ENCODE data around the gene LPAR1.

The LPAR1 gene

DNA sequence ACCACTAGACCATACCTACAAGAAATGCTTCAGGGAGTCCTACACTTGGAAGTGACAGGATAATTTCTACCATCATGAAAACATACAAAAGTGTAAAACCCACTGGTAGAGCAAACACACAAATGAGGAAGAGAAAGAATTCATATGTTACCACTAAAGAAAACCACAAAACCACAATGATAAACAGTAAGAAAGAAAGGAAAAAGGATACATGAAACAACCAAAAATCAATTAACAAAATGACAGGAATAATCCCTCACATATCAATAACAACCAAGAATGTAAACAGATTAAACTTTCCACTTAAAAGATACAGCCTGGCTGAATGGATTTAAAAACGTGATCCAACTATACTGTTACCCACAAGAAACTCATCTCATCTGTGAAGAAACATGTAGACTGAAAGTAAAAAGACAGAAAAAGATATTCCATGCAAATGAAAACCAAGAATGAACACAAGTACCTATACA lies 83.4 kb downstream of the LPAR1 start:
- DNase-seq (ENCODE audit: low read depth in 2 of 2): no peak

DNA sequence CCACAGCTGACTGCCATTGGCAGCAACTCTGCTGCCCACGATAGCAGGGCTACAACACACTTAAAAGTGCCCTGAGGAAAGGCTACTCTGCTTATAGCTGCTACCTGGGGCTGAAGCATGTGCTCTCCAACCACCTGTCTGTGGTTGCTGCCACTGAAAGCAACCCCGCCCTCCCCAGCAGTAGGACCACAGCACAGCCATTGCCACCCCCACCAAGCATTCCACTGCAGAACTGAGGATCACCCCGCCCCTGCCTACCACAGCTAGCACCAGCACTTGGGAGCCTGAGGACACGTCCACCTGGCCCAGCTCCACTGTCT lies 85.8 kb downstream of the LPAR1 start:
- no peak for DNase-seq (ENCODE audit: low read depth in 2 of 2)

- DNase-seq (ENCODE audit: low read depth in 2 of 2): no peak
Observed at GRCh38 chr9:110951805-110952539, 86.3 kb downstream of the LPAR1 start.

GRCh38 chr9:110950041-110950645 lies 88.1 kb downstream of the LPAR1 start:
- DNase-seq (ENCODE audit: low read depth in 2 of 2): no peak

DNA sequence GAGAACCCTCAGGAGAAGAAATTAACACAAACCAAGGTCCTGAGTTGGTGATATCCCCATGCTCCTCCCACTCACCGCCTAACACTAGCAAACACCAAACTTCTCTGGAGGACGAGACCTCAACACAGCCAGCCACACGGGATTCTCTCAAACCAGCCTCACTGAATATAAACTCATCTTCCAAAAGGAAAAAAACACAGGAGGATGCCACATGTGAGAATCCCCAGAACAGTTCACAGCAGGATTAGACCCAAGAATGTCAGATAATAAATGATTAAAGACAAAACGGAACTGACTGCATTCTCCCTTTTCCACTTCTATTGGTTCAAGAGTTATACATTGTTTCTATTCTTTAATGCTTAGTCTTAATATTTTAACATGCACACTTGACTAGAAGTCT lies 89.2 kb downstream of the LPAR1 start:
- no peak for DNase-seq (ENCODE audit: low read depth in 2 of 2)

DNA sequence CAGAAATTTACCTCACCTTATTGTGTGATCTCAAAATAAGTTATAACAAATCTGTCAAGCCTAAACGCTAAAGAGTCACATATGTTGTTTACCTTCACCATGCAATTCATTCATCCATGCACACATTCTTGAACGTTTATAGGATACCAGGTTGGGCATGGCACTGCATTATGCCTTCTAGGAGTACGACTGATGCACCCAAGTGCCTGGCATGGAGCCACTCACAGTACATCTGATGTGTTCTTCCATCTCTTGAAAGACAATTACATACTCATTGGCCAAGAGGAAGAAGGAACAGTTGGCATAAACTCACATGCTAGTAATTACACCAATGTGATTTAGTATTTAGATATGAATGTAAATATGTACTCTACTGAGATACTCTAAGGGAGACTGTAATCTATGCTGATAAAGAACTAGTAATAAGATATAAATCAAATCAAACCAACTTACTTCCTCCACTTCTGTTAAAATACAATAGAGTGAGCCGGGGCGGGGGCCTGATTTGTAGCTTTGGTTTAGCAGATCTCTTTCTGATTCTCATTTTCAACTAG lies 90.7 kb downstream of the LPAR1 start:
- DNase-seq (ENCODE audit: low read depth in 2 of 2): no peak

DNA sequence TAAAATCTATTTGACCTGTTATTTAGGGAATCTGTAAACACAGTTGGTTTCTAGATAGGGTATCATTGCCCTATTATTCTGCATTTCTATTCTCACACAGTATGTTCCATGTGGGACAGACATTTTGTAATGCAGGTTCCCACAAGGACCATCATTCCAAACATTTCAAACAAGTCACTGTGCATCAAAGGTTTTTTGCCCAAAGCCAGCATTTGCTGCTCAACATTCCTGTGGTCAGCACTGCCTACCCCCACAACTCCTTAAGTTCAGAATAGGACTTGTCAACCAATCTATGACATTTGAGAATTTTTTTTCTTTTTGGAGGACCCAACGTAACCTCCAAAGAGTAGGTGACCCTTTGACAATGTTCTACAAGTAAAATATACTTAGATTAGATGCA lies 95.7 kb downstream of the LPAR1 start:
- no peak for DNase-seq (ENCODE audit: low read depth in 2 of 2)

- DNase-seq (ENCODE audit: low read depth in 2 of 2): no peak
Observed at GRCh38 chr9:110940951-110941557, 97.2 kb downstream of the LPAR1 start.

DNA sequence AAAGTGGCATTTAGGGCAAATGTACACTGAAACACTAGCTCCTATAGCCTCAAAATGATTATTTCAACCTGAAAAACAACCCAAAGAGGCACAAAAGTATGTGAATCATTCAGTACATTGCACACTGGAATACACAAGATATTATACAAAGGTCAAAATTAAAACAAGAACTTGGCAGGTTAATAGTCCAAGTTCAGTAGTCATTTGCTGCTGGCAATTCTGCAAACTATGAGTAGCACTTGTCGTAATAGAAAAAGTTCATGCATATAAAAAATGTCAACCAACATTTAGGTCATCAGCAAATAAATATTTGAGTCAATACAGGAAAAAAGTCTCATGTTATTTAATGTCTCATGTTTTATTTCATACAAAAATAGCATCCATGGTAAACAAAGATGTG lies 98.7 kb downstream of the LPAR1 start:
- no peak for DNase-seq (ENCODE audit: low read depth in 2 of 2)

GRCh38 chr9:110939047-110939446 lies 99.2 kb downstream of the LPAR1 start:
- no peak for DNase-seq (ENCODE audit: low read depth in 2 of 2)

DNA sequence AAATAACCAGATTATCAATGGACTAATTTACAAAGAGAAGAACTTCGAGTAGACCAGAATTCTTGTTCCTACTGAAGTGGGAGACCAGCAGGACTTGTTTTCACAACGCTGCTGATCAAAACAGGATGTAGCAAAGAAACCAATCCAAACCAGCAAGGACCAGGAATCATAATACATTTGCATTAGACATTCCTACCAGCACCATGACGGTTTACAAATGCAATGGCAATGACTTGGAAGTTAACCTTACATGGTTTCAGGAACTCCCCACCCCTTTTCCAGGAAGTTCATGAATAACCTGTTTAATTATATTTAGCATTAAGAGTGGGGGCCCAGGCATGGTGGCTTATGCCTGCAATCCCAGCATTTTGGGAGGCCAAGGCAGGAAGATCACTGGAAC lies 100.0 kb downstream of the LPAR1 start:
- no peak for DNase-seq (ENCODE audit: low read depth in 2 of 2)

- DNase-seq (ENCODE audit: low read depth in 2 of 2): peak; percentile 89 to 91
Observed at GRCh38 chr9:110936719-110937452, 101.4 kb downstream of the LPAR1 start.

DNA sequence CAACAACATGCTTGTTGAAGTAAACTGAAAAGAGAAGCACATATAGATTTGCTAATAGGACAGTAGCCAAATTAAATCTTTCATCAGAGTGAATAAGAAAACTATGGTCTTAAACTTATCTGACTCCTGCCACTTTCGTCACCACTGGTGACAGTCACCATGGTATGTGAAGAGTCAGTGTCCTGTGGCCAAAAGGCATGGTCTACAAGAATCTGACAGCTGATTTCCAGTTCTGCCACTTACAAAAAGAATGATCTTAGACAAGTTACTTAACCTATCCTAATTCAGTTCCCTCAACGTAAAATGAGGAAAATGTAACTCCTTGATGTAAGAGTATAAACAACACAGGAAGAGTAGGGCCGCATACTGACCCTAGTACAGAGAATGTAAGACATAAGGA lies 102.0 kb downstream of the LPAR1 start:
- DNase-seq (ENCODE audit: low read depth in 2 of 2): no peak

DNA sequence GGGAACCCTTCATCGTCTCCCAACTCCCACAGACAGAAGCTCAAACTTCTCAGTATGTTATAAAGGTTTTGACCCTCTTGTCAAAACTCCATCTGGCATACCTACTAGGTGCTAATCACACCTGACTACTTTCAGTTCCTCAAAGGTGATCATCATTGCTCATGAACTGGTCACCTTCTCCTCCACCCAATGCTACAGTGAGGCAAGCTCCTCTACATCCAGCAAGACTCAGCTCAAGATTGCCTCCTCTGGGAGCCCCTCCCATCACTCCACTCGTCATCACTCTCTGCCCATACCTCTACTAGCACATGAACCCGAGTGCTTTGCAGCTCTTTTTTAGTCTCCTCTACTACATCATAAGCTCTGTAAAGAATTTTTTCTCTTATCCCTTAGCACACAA lies 102.4 kb downstream of the LPAR1 start:
- DNase-seq (ENCODE audit: low read depth in 2 of 2): no peak

- no peak for DNase-seq (ENCODE audit: low read depth in 2 of 2)
Observed at GRCh38 chr9:110933350-110934001, 104.8 kb downstream of the LPAR1 start.

DNA sequence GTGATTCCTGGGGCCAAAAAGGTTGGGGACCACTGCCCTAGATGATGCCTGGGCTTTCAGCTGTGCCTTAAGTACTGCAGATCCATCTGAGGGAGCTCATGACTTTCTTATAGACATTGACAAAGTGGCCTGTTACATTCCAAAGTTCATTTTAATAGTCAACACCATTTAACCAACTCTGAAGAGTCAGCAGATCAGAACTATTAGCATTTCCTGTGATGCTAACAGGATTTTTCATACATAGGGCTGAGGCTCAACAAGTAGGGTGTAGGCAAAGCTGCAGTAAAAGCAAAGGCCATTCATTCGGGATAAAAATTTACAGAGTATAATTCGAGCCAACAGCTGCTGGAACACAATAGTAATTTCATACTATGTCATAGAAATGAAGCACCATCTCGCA lies 105.4 kb downstream of the LPAR1 start:
- peak in 1 of 2 experiments; percentile 68 for DNase-seq (ENCODE audit: low read depth in 2 of 2)

GRCh38 chr9:110928599-110928998 lies 109.7 kb downstream of the LPAR1 start:
- no peak for DNase-seq (ENCODE audit: low read depth in 2 of 2)

GRCh38 chr9:110926828-110927487 lies 111.3 kb downstream of the LPAR1 start:
- DNase-seq (ENCODE audit: low read depth in 2 of 2): no peak

DNA sequence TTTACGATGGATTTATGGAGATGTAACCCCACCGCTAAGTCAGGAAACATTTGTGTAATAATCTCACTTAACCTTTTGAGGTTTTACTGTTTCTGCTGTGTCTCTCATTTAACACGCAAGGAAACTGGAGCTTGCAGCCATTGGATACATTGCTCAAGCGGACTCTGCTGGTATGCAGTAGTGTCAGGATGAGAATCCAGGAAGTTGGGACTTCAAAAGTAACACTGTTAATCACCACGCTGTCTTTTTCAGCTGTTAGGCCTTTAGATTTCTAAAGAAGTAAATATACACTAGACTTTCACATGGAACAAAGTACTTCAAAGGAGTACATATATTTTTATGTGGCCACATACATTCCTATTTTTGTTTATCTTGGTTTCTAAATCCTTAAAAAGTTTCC lies 114.7 kb downstream of the LPAR1 start:
- DNase-seq (ENCODE audit: low read depth in 2 of 2): no peak

GRCh38 chr9:110922145-110922544 lies 116.1 kb downstream of the LPAR1 start:
- DNase-seq (ENCODE audit: low read depth in 2 of 2): no peak

DNA sequence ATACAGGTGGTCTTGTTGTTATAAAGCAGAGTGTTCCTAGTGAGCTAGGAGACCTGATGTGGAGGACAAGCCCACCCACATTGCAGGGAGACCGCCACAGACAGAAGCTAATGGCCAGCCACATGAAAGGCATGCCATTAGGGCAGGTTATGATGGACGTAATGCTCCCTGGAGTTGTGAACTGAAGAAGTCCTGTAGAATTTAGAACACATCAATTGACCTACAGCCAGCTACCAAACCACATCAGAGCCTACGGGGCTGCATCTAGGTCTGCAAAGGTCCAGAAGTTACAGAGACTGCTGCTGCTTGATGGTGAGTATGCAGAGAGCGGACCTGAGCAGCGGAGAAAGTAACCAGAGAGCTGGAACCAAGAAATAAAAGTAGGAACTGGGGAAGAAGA lies 116.6 kb downstream of the LPAR1 start:
- no peak for DNase-seq (ENCODE audit: low read depth in 2 of 2)

All from fibroblast of skin of left biceps (primary cell).